Activated CD4-positive, alpha-beta T cell treated with anti-CD3 and anti-CD28 coated beads, Interleukin-2, amount 50 U/mL, for 48 hours (primary cell): Measurements from ENCODE around the gene FBXO41.

Experiments
- DNase-seq, 2 experiments: peaks; one replicate each; pipeline ENCODE4 v3.0.0-alpha.2; 2020

The FBXO41 gene

DNA sequence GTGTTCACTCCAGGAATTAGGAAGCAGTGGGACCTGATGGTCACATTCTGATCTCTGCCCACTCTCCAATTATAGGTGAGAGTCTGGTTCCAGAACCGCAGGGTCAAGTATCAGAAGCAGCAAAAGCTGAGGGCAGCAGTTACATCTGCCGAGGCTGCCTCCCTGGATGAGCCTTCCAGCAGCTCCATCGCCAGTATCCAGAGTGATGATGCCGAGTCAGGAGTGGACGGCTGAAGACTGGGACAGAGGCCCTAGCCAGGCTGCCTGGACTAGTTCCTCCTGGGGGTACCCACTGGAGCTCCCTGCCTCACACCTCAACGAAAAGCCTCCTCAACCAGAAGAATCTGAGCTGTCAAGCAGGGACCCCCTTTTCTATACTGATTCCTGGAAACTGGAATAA, 73.6 kb downstream of the FBXO41 start:
- DNase-seq: no peak

GRCh38 chr2:73210019-73210418, 74.3 kb downstream of the FBXO41 start:
- DNase-seq: no peak

DNA sequence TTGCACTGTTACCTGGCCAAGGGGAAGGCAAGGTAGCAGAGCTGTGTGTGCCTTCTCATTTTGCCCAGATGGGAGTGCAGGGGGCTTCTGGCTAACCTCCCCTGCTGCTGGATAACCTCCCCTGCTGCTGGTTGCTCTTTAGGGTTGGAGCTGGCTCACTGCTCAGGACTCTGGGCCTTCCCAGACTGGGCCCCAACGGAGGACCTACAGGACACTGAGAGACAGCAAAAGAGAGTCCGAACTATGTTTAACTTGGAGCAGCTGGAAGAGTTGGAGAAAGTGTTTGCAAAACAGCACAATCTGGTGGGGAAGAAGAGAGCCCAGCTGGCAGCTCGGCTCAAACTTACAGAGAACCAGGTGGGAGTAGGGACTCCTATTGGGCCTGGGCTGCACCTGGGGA, 76.0 kb downstream of the FBXO41 start:
- no peak for DNase-seq

- no peak for DNase-seq
These were observed 78.7 kb downstream of the FBXO41 start for GRCh38 chr2:73205611-73206010.
